ENCODE results near the gene SCAMP5. TPM values are rescaled to one million over a fixed set of nuclear protein-coding genes. Genes with fewer than 3 reads are reported as not detected.

The SCAMP5 gene
- total RNA-seq (2014; rRNA removed; shearing (Covaris generic)) = 0.43 and 0.69 TPM in 2 replicates
- 0.13 and 0.49 TPM in 2 replicates for polyA plus RNA-seq (2014; cell fraction: nucleus; rRNA removed)

- DNase-seq (ENCODE audit: extremely low read depth, low read depth) = peak; percentile 93
Measured at GRCh38 chr15:74995182-74995778, at the start of gene SCAMP5. Gene SCAMP5 (plus strand): TSS chr15:74995563. CDS start chr15:75011840, 16,277 bp downstream.

- peak; percentile 78 for DNase-seq (ENCODE audit: extremely low read depth, low read depth)
Measured at GRCh38 chr15:74950078-74950908, 45.1 kb upstream of the SCAMP5 start.

GRCh38 chr15:74951006-74951405 is 44.4 kb upstream of the SCAMP5 start:
- no peak for DNase-seq (ENCODE audit: extremely low read depth, low read depth)

GRCh38 chr15:74954515-74954914 is 40.8 kb upstream of the SCAMP5 start:
- DNase-seq (ENCODE audit: extremely low read depth, low read depth) = no peak

GRCh38 chr15:74955017-74955416 is 40.3 kb upstream of the SCAMP5 start:
- no peak for DNase-seq (ENCODE audit: extremely low read depth, low read depth)

GRCh38 chr15:74955796-74956647 is 39.3 kb upstream of the SCAMP5 start:
- DNase-seq (ENCODE audit: extremely low read depth, low read depth) = peak; percentile 56

GRCh38 chr15:74956648-74957475 is 38.5 kb upstream of the SCAMP5 start, which contains the start of gene RPP25:
Gene RPP25 (minus strand): TSS chr15:74956772. CDS start chr15:74956583, 189 bp downstream.
- DNase-seq (ENCODE audit: extremely low read depth, low read depth) = peak; percentile 68

GRCh38 chr15:74957476-74958035 is 37.8 kb upstream of the SCAMP5 start:
- DNase-seq (ENCODE audit: extremely low read depth, low read depth) = no peak

- DNase-seq (ENCODE audit: extremely low read depth, low read depth) = no peak
Measured at GRCh38 chr15:74958320-74958907, 36.9 kb upstream of the SCAMP5 start.

- DNase-seq (ENCODE audit: extremely low read depth, low read depth) = no peak
Measured at GRCh38 chr15:74958908-74959585, 36.3 kb upstream of the SCAMP5 start.

- DNase-seq (ENCODE audit: extremely low read depth, low read depth) = no peak
Measured at GRCh38 chr15:74959586-74959939, 35.8 kb upstream of the SCAMP5 start.

GRCh38 chr15:74960286-74960685 is 35.1 kb upstream of the SCAMP5 start:
- no peak for DNase-seq (ENCODE audit: extremely low read depth, low read depth)

- DNase-seq (ENCODE audit: extremely low read depth, low read depth) = no peak
Measured at GRCh38 chr15:74960995-74961588, 34.3 kb upstream of the SCAMP5 start.

- DNase-seq (ENCODE audit: extremely low read depth, low read depth) = no peak
Measured at GRCh38 chr15:74961616-74962015, 33.7 kb upstream of the SCAMP5 start.

GRCh38 chr15:74962219-74962618 is 33.1 kb upstream of the SCAMP5 start:
- DNase-seq (ENCODE audit: extremely low read depth, low read depth) = no peak

- DNase-seq (ENCODE audit: extremely low read depth, low read depth) = no peak
Measured at GRCh38 chr15:74962671-74963070, 32.7 kb upstream of the SCAMP5 start.

GRCh38 chr15:74963213-74963612 is 32.1 kb upstream of the SCAMP5 start:
- DNase-seq (ENCODE audit: extremely low read depth, low read depth) = no peak

- DNase-seq (ENCODE audit: extremely low read depth, low read depth) = no peak
Measured at GRCh38 chr15:74964794-74965193, 30.6 kb upstream of the SCAMP5 start.

Data from NCI-H460 (cell line).